ENCODE measurements around the gene NCKAP5.

The NCKAP5 gene

GRCh38 chr2:133045787-133046186 is 522.5 kb downstream of the NCKAP5 start:
- no peak for TF ChIP-seq CTCF (IDR thresholded peaks at IDR 0.05; ENCODE audit: control extremely low read depth, extremely low read depth, low read depth, missing control alignments)
- no peak for DNase-seq (ENCODE audit: extremely low spot score)
- POLR2A ChIA-PET = no interaction called here
- CTCF ChIA-PET = interaction anchor here (1.0 to 1.2 kb wide), 3 partner anchors 8 to 55 kb away, joined by 3 to 4 read pairs (median 4); no protein-coding TSS in a partner anchor

- ChIA-PET CTCF (no interaction called here), POLR2A (interaction anchor here (0.7 kb wide), 1 partner anchor 456 kb away, joined by 5 read pairs; no protein-coding TSS in a partner anchor)
- no peak for DNase-seq (ENCODE audit: extremely low spot score)
- no peak for TF ChIP-seq CTCF (IDR thresholded peaks at IDR 0.05; ENCODE audit: control extremely low read depth, extremely low read depth, low read depth, missing control alignments)
These were observed 523.7 kb downstream of the NCKAP5 start for GRCh38 chr2:133044556-133044955.

- no peak for DNase-seq (ENCODE audit: extremely low spot score)
- ChIA-PET POLR2A (no interaction called here), CTCF (no interaction called here)
- no peak for TF ChIP-seq CTCF (IDR thresholded peaks at IDR 0.05; ENCODE audit: control extremely low read depth, extremely low read depth, low read depth, missing control alignments)
These were observed 528.1 kb downstream of the NCKAP5 start for GRCh38 chr2:133040170-133040569.

GRCh38 chr2:133039531-133039930 is 528.7 kb downstream of the NCKAP5 start:
- TF ChIP-seq CTCF (IDR thresholded peaks at IDR 0.05; ENCODE audit: control extremely low read depth, extremely low read depth, low read depth, missing control alignments) = no peak

GRCh38 chr2:133026536-133027177 is 541.6 kb downstream of the NCKAP5 start:
- CTCF ChIA-PET = no interaction called here
- DNase-seq (ENCODE audit: extremely low spot score) = no peak

More at GRCh38 chr2:133039531-133039930, 528.7 kb downstream of the NCKAP5 start:
- ChIA-PET CTCF (interaction anchor here (0.7 kb wide), 1 partner anchor 17 kb away, joined by 3 read pairs; no protein-coding TSS in a partner anchor), POLR2A (no interaction called here)
- no peak for DNase-seq (ENCODE audit: extremely low spot score)

GRCh38 chr2:133025004-133025403 is 543.3 kb downstream of the NCKAP5 start:
- no peak for TF ChIP-seq CTCF (IDR thresholded peaks at IDR 0.05; ENCODE audit: control extremely low read depth, extremely low read depth, low read depth, missing control alignments)
- CTCF ChIA-PET = no interaction called here
- POLR2A ChIA-PET = no interaction called here
- DNase-seq (ENCODE audit: extremely low spot score) = no peak

More at GRCh38 chr2:133026536-133027177, 541.6 kb downstream of the NCKAP5 start:
- POLR2A ChIA-PET = no interaction called here
- no peak for TF ChIP-seq CTCF (IDR thresholded peaks at IDR 0.05; ENCODE audit: control extremely low read depth, extremely low read depth, low read depth, missing control alignments)
